DLD1 (cell line): ENCODE results near the gene DNAH10.

Experiments used
- in situ Hi-C: cut with HindIII; loops from 2 replicates; pipeline ENCODE4 v1.10.0; 2017; ENCODE audit warnings: low sequenced_read_pairs

Gene DNAH10

GRCh38 chr12:123761841-123762714 lies at the start of gene DNAH10:
TSS of gene DNAH10 (plus strand) at chr12:123762301. CDS start at chr12:123762337, 36 bp downstream.
- in situ Hi-C loops, result no loop called here

- in situ Hi-C loops, result no loop called here
Measured at GRCh38 chr12:123712780-123713319, 49.3 kb upstream of the DNAH10 start.

GRCh38 chr12:123713398-123713797 lies 48.7 kb upstream of the DNAH10 start:
- in situ Hi-C loops, result no loop called here

GRCh38 chr12:123713823-123714585 lies 48.1 kb upstream of the DNAH10 start:
- in situ Hi-C loops, result no loop called here

GRCh38 chr12:123715195-123715594 lies 46.9 kb upstream of the DNAH10 start:
- in situ Hi-C loops, result no loop called here

- in situ Hi-C loops, result no loop called here
Measured at GRCh38 chr12:123717350-123717749, 44.8 kb upstream of the DNAH10 start.

- in situ Hi-C loops, result no loop called here
Measured at GRCh38 chr12:123720141-123720814, 41.8 kb upstream of the DNAH10 start.

GRCh38 chr12:123721245-123721644 lies 40.9 kb upstream of the DNAH10 start:
- in situ Hi-C loops, result no loop called here

GRCh38 chr12:123723011-123723410 lies 39.1 kb upstream of the DNAH10 start:
- in situ Hi-C loops, result no loop called here

GRCh38 chr12:123723765-123724164 lies 38.3 kb upstream of the DNAH10 start:
- in situ Hi-C loops, result no loop called here

- in situ Hi-C loops, result no loop called here
Measured at GRCh38 chr12:123726244-123726643, 35.9 kb upstream of the DNAH10 start.

GRCh38 chr12:123726962-123727361 lies 35.1 kb upstream of the DNAH10 start:
- in situ Hi-C loops, result no loop called here

GRCh38 chr12:123727878-123728277 lies 34.2 kb upstream of the DNAH10 start:
- in situ Hi-C loops, result no loop called here

GRCh38 chr12:123731596-123731995 lies 30.5 kb upstream of the DNAH10 start:
- in situ Hi-C loops, result no loop called here

GRCh38 chr12:123732251-123732650 lies 29.9 kb upstream of the DNAH10 start:
- in situ Hi-C loops, result no loop called here

- in situ Hi-C loops, result no loop called here
Measured at GRCh38 chr12:123733229-123733628, 28.9 kb upstream of the DNAH10 start.

- in situ Hi-C loops, result no loop called here
Measured at GRCh38 chr12:123734268-123734667, 27.8 kb upstream of the DNAH10 start.

- in situ Hi-C loops, result no loop called here
Measured at GRCh38 chr12:123741937-123742572, 20.0 kb upstream of the DNAH10 start.

- in situ Hi-C loops, result no loop called here
Measured at GRCh38 chr12:123743002-123743401, 19.1 kb upstream of the DNAH10 start.

- in situ Hi-C loops, result no loop called here
Measured at GRCh38 chr12:123744836-123745235, 17.3 kb upstream of the DNAH10 start.

- in situ Hi-C loops, result no loop called here
Measured at GRCh38 chr12:123747309-123747708, 14.8 kb upstream of the DNAH10 start.
